ENCODE data around the gene BCR.

Gene BCR

GRCh38 chr22:23184764-23185113 is 4.4 kb downstream of the BCR start:
- TF ChIP-seq CTCF (IDR thresholded peaks at IDR 0.05; ENCODE audit: borderline replicate concordance, control extremely low read depth, extremely low read depth, insufficient read depth, missing control alignments), result no peak
- in situ Hi-C loops (cut with MboI; ENCODE audit: low sequenced_read_pairs, unreplicated experiment), result no loop called here
- DNase-seq (ENCODE audit: low spot score), result no peak

- in situ Hi-C loops (cut with MboI; ENCODE audit: low sequenced_read_pairs, unreplicated experiment), result no loop called here
- no peak for DNase-seq (ENCODE audit: low spot score)
- TF ChIP-seq CTCF (IDR thresholded peaks at IDR 0.05; ENCODE audit: borderline replicate concordance, control extremely low read depth, extremely low read depth, insufficient read depth, missing control alignments), result no peak
These were observed 6.9 kb downstream of the BCR start for GRCh38 chr22:23187211-23187610.

- in situ Hi-C loops (cut with MboI; ENCODE audit: low sequenced_read_pairs, unreplicated experiment), result no loop called here
- no peak for DNase-seq (ENCODE audit: low spot score)
These were observed 7.8 kb downstream of the BCR start for GRCh38 chr22:23187871-23188700.

GRCh38 chr22:23190526-23190925 is 10.2 kb downstream of the BCR start:
- in situ Hi-C loops (cut with MboI; ENCODE audit: low sequenced_read_pairs, unreplicated experiment), result no loop called here
- no peak for DNase-seq (ENCODE audit: low spot score)
- TF ChIP-seq CTCF (IDR thresholded peaks at IDR 0.05; ENCODE audit: borderline replicate concordance, control extremely low read depth, extremely low read depth, insufficient read depth, missing control alignments), result no peak

More at GRCh38 chr22:23187871-23188700, 7.8 kb downstream of the BCR start:
- TF ChIP-seq CTCF (IDR thresholded peaks at IDR 0.05; ENCODE audit: borderline replicate concordance, control extremely low read depth, extremely low read depth, insufficient read depth, missing control alignments), result no peak

- no peak for DNase-seq (ENCODE audit: low spot score)
- in situ Hi-C loops (cut with MboI; ENCODE audit: low sequenced_read_pairs, unreplicated experiment), result no loop called here
- TF ChIP-seq CTCF (IDR thresholded peaks at IDR 0.05; ENCODE audit: borderline replicate concordance, control extremely low read depth, extremely low read depth, insufficient read depth, missing control alignments), result no peak
These were observed 11.8 kb downstream of the BCR start for GRCh38 chr22:23192133-23192532.

GRCh38 chr22:23192558-23192957 is 12.2 kb downstream of the BCR start:
- in situ Hi-C loops (cut with MboI; ENCODE audit: low sequenced_read_pairs, unreplicated experiment), result no loop called here
- no peak for TF ChIP-seq CTCF (IDR thresholded peaks at IDR 0.05; ENCODE audit: borderline replicate concordance, control extremely low read depth, extremely low read depth, insufficient read depth, missing control alignments)
- no peak for DNase-seq (ENCODE audit: low spot score)

Data from GM13976 (cell line).